ENCODE data around the gene RAB3IL1. TPM values are rescaled to one million over a fixed set of nuclear protein-coding genes. Genes with fewer than 3 reads are reported as not detected.

RAB3IL1 gene
- total and polyA plus RNA-seq, 9 donors: 17.3 to 38.6 (median 35.4) TPM

- Histone ChIP-seq H3K4me3 (ENCODE audit: low read length) (no peak overlapping the region), H3K36me3 (ENCODE audit: control insufficient read depth, insufficient read depth, low read length) (no peaks in the 10 kb centered on the region), H3K27ac (ENCODE audit: low read length) (no peak overlapping the region), H3K4me1 (ENCODE audit: control insufficient read depth, insufficient read depth, low read length) (peaks cover 21% of the 10 kb centered on the region), H3K27me3 (ENCODE audit: control insufficient read depth, insufficient read depth, low read length) (no peaks in the 10 kb centered on the region), H3K9me3 (replicated peaks; ENCODE audit: control insufficient read depth, low read depth, low read length) (no peaks in the 10 kb centered on the region)
- DNase-seq: no peak
- 86% methylated on average over 12 of the region's 13 CpGs for WGBS (ENCODE audit: insufficient coverage)
These were observed 27.8 kb upstream of the RAB3IL1 start for GRCh38 chr11:61945191-61945590.

GRCh38 chr11:61940466-61940865 is 23.1 kb upstream of the RAB3IL1 start:
- no peaks in the 10 kb centered on the region for H3K36me3 ChIP-seq (ENCODE audit: control insufficient read depth, insufficient read depth, low read length)
- H3K9me3 ChIP-seq (replicated peaks; ENCODE audit: control insufficient read depth, low read depth, low read length): peaks cover 14% of the 10 kb centered on the region
- H3K4me3 ChIP-seq (ENCODE audit: low read length): no peak overlapping the region
- H3K27ac ChIP-seq (ENCODE audit: low read length): no peak overlapping the region
- H3K4me1 ChIP-seq (ENCODE audit: control insufficient read depth, insufficient read depth, low read length): no peaks in the 10 kb centered on the region
- no peak for DNase-seq
- no peaks in the 10 kb centered on the region for H3K27me3 ChIP-seq (ENCODE audit: control insufficient read depth, insufficient read depth, low read length)
- 87% methylated on average over 5 of the region's 10 CpGs for WGBS (ENCODE audit: insufficient coverage)

- H3K27ac ChIP-seq (ENCODE audit: low read length): no peak overlapping the region
- DNase-seq: no peak
- no peak overlapping the region for H3K4me3 ChIP-seq (ENCODE audit: low read length)
- no peaks in the 10 kb centered on the region for H3K36me3 ChIP-seq (ENCODE audit: control insufficient read depth, insufficient read depth, low read length)
- WGBS (ENCODE audit: insufficient coverage): no CpG with 5 or more reads among the region's 2 CpGs
- no peaks in the 10 kb centered on the region for H3K27me3 ChIP-seq (ENCODE audit: control insufficient read depth, insufficient read depth, low read length)
- H3K4me1 ChIP-seq (ENCODE audit: control insufficient read depth, insufficient read depth, low read length): no peaks in the 10 kb centered on the region
- H3K9me3 ChIP-seq (replicated peaks; ENCODE audit: control insufficient read depth, low read depth, low read length): peaks cover 17% of the 10 kb centered on the region
These were observed 18.5 kb upstream of the RAB3IL1 start for GRCh38 chr11:61935861-61936260.

GRCh38 chr11:61930933-61931332 is 13.6 kb upstream of the RAB3IL1 start:
- H3K27me3 ChIP-seq (ENCODE audit: control insufficient read depth, insufficient read depth, low read length): no peaks in the 10 kb centered on the region
- no peak for DNase-seq
- WGBS (ENCODE audit: insufficient coverage): 71% methylated on average over 1 of the region's 3 CpGs
- H3K4me1 ChIP-seq (ENCODE audit: control insufficient read depth, insufficient read depth, low read length): peaks cover 3% of the 10 kb centered on the region
- no peak overlapping the region for H3K27ac ChIP-seq (ENCODE audit: low read length)
- H3K9me3 ChIP-seq (replicated peaks; ENCODE audit: control insufficient read depth, low read depth, low read length): peaks cover 4% of the 10 kb centered on the region
- no peak overlapping the region for H3K4me3 ChIP-seq (ENCODE audit: low read length)
- no peaks in the 10 kb centered on the region for H3K36me3 ChIP-seq (ENCODE audit: control insufficient read depth, insufficient read depth, low read length)

- DNase-seq: no peak
- H3K27me3 ChIP-seq (ENCODE audit: control insufficient read depth, insufficient read depth, low read length): no peaks in the 10 kb centered on the region
These were observed 11.2 kb upstream of the RAB3IL1 start for GRCh38 chr11:61928606-61929005.

GRCh38 chr11:61927501-61927900 is 10.1 kb upstream of the RAB3IL1 start:
- H3K27me3 ChIP-seq (ENCODE audit: control insufficient read depth, insufficient read depth, low read length): no peaks in the 10 kb centered on the region
- H3K9me3 ChIP-seq (replicated peaks; ENCODE audit: control insufficient read depth, low read depth, low read length): no peaks in the 10 kb centered on the region
- no CpG with 5 or more reads among the region's 1 CpG for WGBS (ENCODE audit: insufficient coverage)
- no peaks in the 10 kb centered on the region for H3K36me3 ChIP-seq (ENCODE audit: control insufficient read depth, insufficient read depth, low read length)
- no peak overlapping the region for H3K4me3 ChIP-seq (ENCODE audit: low read length)
- peaks cover 35% of the 10 kb centered on the region for H3K4me1 ChIP-seq (ENCODE audit: control insufficient read depth, insufficient read depth, low read length)
- no peak overlapping the region for H3K27ac ChIP-seq (ENCODE audit: low read length)
- no peak for DNase-seq

More at GRCh38 chr11:61928606-61929005, 11.2 kb upstream of the RAB3IL1 start:
- H3K9me3 ChIP-seq (replicated peaks; ENCODE audit: control insufficient read depth, low read depth, low read length): peaks cover 3% of the 10 kb centered on the region
- H3K27ac ChIP-seq (ENCODE audit: low read length): no peak overlapping the region
- no peaks in the 10 kb centered on the region for H3K36me3 ChIP-seq (ENCODE audit: control insufficient read depth, insufficient read depth, low read length)
- no peak overlapping the region for H3K4me3 ChIP-seq (ENCODE audit: low read length)
- peaks cover 24% of the 10 kb centered on the region for H3K4me1 ChIP-seq (ENCODE audit: control insufficient read depth, insufficient read depth, low read length)

- H3K4me1 ChIP-seq (ENCODE audit: control insufficient read depth, insufficient read depth, low read length): peaks cover 47% of the 10 kb centered on the region
- H3K9me3 ChIP-seq (replicated peaks; ENCODE audit: control insufficient read depth, low read depth, low read length): no peaks in the 10 kb centered on the region
- H3K4me3 ChIP-seq (ENCODE audit: low read length): no peak overlapping the region
- H3K36me3 ChIP-seq (ENCODE audit: control insufficient read depth, insufficient read depth, low read length): no peaks in the 10 kb centered on the region
- DNase-seq: peak; percentile 43
- 83% methylated on average over 1 of the region's 3 CpGs for WGBS (ENCODE audit: insufficient coverage)
- H3K27ac ChIP-seq (ENCODE audit: low read length): peak overlapping the region; percentile 4
- no peaks in the 10 kb centered on the region for H3K27me3 ChIP-seq (ENCODE audit: control insufficient read depth, insufficient read depth, low read length)
These were observed 8.9 kb upstream of the RAB3IL1 start for GRCh38 chr11:61926235-61926634.

GRCh38 chr11:61925736-61926135 is 8.4 kb upstream of the RAB3IL1 start:
- Histone ChIP-seq H3K4me1 (ENCODE audit: control insufficient read depth, insufficient read depth, low read length) (peaks cover 49% of the 10 kb centered on the region), H3K9me3 (replicated peaks; ENCODE audit: control insufficient read depth, low read depth, low read length) (no peaks in the 10 kb centered on the region), H3K27ac (ENCODE audit: low read length) (peak overlapping the region; percentile 99), H3K4me3 (ENCODE audit: low read length) (no peak overlapping the region), H3K27me3 (ENCODE audit: control insufficient read depth, insufficient read depth, low read length) (no peaks in the 10 kb centered on the region), H3K36me3 (ENCODE audit: control insufficient read depth, insufficient read depth, low read length) (no peaks in the 10 kb centered on the region)
- no CpG with 5 or more reads among the region's 2 CpGs for WGBS (ENCODE audit: insufficient coverage)
- peak; percentile 78 for DNase-seq

- DNase-seq: peak; percentile 90
- Histone ChIP-seq H3K9me3 (replicated peaks; ENCODE audit: control insufficient read depth, low read depth, low read length) (no peaks in the 10 kb centered on the region), H3K4me3 (ENCODE audit: low read length) (no peak overlapping the region), H3K36me3 (ENCODE audit: control insufficient read depth, insufficient read depth, low read length) (no peaks in the 10 kb centered on the region), H3K27ac (ENCODE audit: low read length) (peak overlapping the region; percentile 99), H3K4me1 (ENCODE audit: control insufficient read depth, insufficient read depth, low read length) (peaks cover 63% of the 10 kb centered on the region), H3K27me3 (ENCODE audit: control insufficient read depth, insufficient read depth, low read length) (no peaks in the 10 kb centered on the region)
- 13% methylated on average over 6 of the region's 6 CpGs for WGBS (ENCODE audit: insufficient coverage)
These were observed 6.7 kb upstream of the RAB3IL1 start for GRCh38 chr11:61924064-61924455.

- no peaks in the 10 kb centered on the region for H3K36me3 ChIP-seq (ENCODE audit: control insufficient read depth, insufficient read depth, low read length)
- no peaks in the 10 kb centered on the region for H3K27me3 ChIP-seq (ENCODE audit: control insufficient read depth, insufficient read depth, low read length)
- peak overlapping the region; percentile 99 for H3K27ac ChIP-seq (ENCODE audit: low read length)
- DNase-seq: peak; percentile 98
- H3K4me1 ChIP-seq (ENCODE audit: control insufficient read depth, insufficient read depth, low read length): peaks cover 69% of the 10 kb centered on the region
- 3% methylated on average over 15 of the region's 18 CpGs for WGBS (ENCODE audit: insufficient coverage)
- no peaks in the 10 kb centered on the region for H3K9me3 ChIP-seq (replicated peaks; ENCODE audit: control insufficient read depth, low read depth, low read length)
- H3K4me3 ChIP-seq (ENCODE audit: low read length): no peak overlapping the region
These were observed 6.0 kb upstream of the RAB3IL1 start for GRCh38 chr11:61923166-61924063.
